ENCODE results near the gene UBTD1. TPM values are rescaled to one million over a fixed set of nuclear protein-coding genes. Genes with fewer than 3 reads are reported as not detected.

The UBTD1 gene
- total RNA-seq, 1 experiment from 2014 or later: 19.0 TPM

DNA sequence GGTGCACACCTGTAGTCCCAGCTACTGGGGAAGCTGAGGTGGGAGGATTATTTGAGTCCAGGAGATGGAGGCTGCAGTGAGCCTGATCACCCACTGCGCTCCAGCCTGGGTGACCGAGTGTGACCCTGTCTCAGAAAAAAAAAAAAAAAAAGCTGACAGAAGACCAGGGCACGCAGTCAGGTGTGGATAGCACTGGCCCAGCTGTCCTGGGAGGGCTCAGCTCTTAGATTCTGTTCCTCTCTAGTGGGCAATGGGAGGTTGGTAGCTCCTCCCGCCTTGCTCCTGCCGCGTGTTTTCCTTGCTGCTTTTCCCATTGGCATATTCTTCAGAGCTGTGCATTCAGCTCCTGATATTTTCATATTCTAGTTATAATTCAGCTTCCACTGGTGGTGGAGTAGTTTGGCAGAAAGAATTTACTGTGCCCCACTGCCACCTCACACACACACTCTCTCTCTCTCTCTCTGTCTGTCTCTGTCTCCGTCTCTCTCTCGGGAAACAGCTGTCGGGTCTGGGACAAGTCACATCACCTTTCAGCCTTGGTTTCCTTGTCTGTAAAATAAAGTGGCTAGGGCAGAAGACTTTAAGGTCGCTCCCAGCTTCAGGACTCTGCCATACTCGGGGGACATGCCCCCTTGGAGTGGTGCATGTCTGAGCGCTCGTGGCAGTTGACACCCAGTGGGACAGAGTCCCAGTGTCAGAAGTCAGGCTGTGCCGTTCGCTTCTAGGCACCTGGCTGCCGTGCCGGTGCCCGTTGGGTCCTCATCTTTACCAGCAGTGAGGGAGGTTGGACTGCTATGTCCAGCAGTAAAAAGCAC is 47.9 kb downstream of the UBTD1 start:
- Histone ChIP-seq H3K4me2 (ENCODE audit: insufficient read depth, insufficient read length, low read length) (no peak overlapping the region), H2BK120ac (ENCODE audit: low read depth, low read length, poor library complexity, severe bottlenecking) (no peak overlapping the region), H3K4me1 (ENCODE audit: insufficient read depth, low read length) (peaks cover 5% of the 10 kb centered on the region; the same call in 1 of the 2 replicates), H2BK12ac (ENCODE audit: insufficient read length, low read depth, low read length) (no peak overlapping the region), H2BK20ac (ENCODE audit: low read depth, low read length, poor library complexity, severe bottlenecking) (no peak overlapping the region), H4K8ac (replicated peaks; ENCODE audit: insufficient read length, low read depth, low read length) (no peak overlapping the region), H3K79me2 (ENCODE audit: insufficient read depth, low read length) (no peaks in the 10 kb centered on the region; the same call in 1 of the 2 replicates), H2AFZ (ENCODE audit: low read length) (no peak overlapping the region), H3K4ac (ENCODE audit: low read depth, low read length) (no peak overlapping the region), H3K56ac (ENCODE audit: insufficient read length, low read depth, low read length) (no peak overlapping the region), H4K5ac (ENCODE audit: insufficient read length, low read depth, low read length) (no peak overlapping the region), H2BK15ac (ENCODE audit: low read depth, low read length) (no peak overlapping the region), H3K9ac (ENCODE audit: extremely low read depth, insufficient read length, low read length) (no peak overlapping the region), H3T11ph (ENCODE audit: low read length) (no peak overlapping the region), H2AK5ac (ENCODE audit: insufficient read length, low read length) (no peak overlapping the region), H3K18ac (ENCODE audit: insufficient read length, low read depth, low read length) (no peak overlapping the region), H3K79me1 (ENCODE audit: insufficient read depth, low read depth, low read length, poor library complexity, severe bottlenecking) (no peaks in the 10 kb centered on the region), H3K14ac (ENCODE audit: insufficient read depth, low read length) (no peak overlapping the region; the same call in 1 of the 2 replicates), H3K9me3 (ENCODE audit: control insufficient read depth, low read depth, low read length) (no peaks in the 10 kb centered on the region), H3K27ac (ENCODE audit: insufficient read length, low read depth, low read length) (no peak overlapping the region), H4K91ac (ENCODE audit: insufficient read length, low read depth, low read length) (no peak overlapping the region), H3K23me2 (ENCODE audit: insufficient read length, low read depth, low read length, poor library complexity, severe bottlenecking) (no peaks in the 10 kb centered on the region), H2BK5ac (ENCODE audit: insufficient read length, low read length) (no peak overlapping the region), H3K27me3 (ENCODE audit: insufficient read depth, low read length) (no peaks in the 10 kb centered on the region), H4K20me1 (ENCODE audit: control insufficient read depth, insufficient read depth, insufficient read length) (no peaks in the 10 kb centered on the region), H3K23ac (ENCODE audit: insufficient read length, low read depth, low read length) (no peak overlapping the region)
- Mint-ChIP-seq H3K27me3 (ENCODE audit: low read depth) (no peaks in the 10 kb centered on the region), H3K4me1 (peaks cover 43 to 55% of the 10 kb centered on the region in 2 experiments), H3K36me3 (ENCODE audit: insufficient read depth in 1 of 3, low read depth in 3 of 3) (no peaks in the 10 kb centered on the region; a peak in 1 of 7 replicates), H3K4me3 (no peak overlapping the region), H3K27ac (peak overlapping the region in 1 of 3 experiments; percentile 59; a peak in 3 of 7 replicates), H3K9me3 (no peaks in the 10 kb centered on the region)
- TF ChIP-seq, protein P1, sequence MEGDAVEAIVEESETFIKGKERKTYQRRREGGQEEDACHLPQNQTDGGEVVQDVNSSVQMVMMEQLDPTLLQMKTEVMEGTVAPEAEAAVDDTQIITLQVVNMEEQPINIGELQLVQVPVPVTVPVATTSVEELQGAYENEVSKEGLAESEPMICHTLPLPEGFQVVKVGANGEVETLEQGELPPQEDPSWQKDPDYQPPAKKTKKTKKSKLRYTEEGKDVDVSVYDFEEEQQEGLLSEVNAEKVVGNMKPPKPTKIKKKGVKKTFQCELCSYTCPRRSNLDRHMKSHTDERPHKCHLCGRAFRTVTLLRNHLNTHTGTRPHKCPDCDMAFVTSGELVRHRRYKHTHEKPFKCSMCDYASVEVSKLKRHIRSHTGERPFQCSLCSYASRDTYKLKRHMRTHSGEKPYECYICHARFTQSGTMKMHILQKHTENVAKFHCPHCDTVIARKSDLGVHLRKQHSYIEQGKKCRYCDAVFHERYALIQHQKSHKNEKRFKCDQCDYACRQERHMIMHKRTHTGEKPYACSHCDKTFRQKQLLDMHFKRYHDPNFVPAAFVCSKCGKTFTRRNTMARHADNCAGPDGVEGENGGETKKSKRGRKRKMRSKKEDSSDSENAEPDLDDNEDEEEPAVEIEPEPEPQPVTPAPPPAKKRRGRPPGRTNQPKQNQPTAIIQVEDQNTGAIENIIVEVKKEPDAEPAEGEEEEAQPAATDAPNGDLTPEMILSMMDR (conservative IDR thresholded peaks at IDR 0.05): no peak
- WGBS (ENCODE audit: extremely low coverage, insufficient read length, low lambda C conversion rate): no CpG with 5 or more reads among the region's 18 CpGs
- no peak for DNase-seq
